Jurkat, Clone E6-1 (cell line): ENCODE results near the gene ENDOU.

Experiments used
- DNase-seq: peaks from one replicate; pipeline ENCODE4 v3.0.0-alpha.2; 2011; ENCODE audit warnings: low read depth, low spot score
- H3K4me3 ChIP-seq: 2 replicates; pipeline ENCODE4 v1.5.1; 2011; ENCODE audit warnings: mild to moderate bottlenecking, low read length, control low read depth, moderate library complexity

ENDOU gene

GRCh38 chr12:47758834-47759690 lies 33.8 kb upstream of the ENDOU start, which contains the start of gene RAPGEF3:
RAPGEF3 (minus strand) TSS chr12:47758880; CDS start chr12:47758556, 324 bp downstream.
- DNase-seq: peak; percentile 42
- H3K4me3 ChIP-seq: peak within 1 kb of the TSS; percentile 65

- no peak for DNase-seq
- H3K4me3 ChIP-seq: peak overlapping the region; percentile 65
Observed at GRCh38 chr12:47758584-47758833, 33.2 kb upstream of the ENDOU start.

- no peak for DNase-seq
- no peak overlapping the region; the same call in 1 of the 2 replicates for H3K4me3 ChIP-seq
Observed at GRCh38 chr12:47757840-47758583, 32.7 kb upstream of the ENDOU start.

GRCh38 chr12:47757364-47757839 lies 32.1 kb upstream of the ENDOU start:
- DNase-seq: no peak
- no peak overlapping the region for H3K4me3 ChIP-seq

GRCh38 chr12:47755655-47756562 lies 30.6 kb upstream of the ENDOU start:
- DNase-seq: no peak
- no peak overlapping the region for H3K4me3 ChIP-seq

- H3K4me3 ChIP-seq: no peak overlapping the region
Observed at GRCh38 chr12:47754881-47755280, 29.6 kb upstream of the ENDOU start.

GRCh38 chr12:47754126-47754525 lies 28.8 kb upstream of the ENDOU start:
- no peak for DNase-seq

More at GRCh38 chr12:47754881-47755280, 29.6 kb upstream of the ENDOU start:
- no peak for DNase-seq

GRCh38 chr12:47753021-47754001 lies 28.0 kb upstream of the ENDOU start:
- H3K4me3 ChIP-seq: no peak overlapping the region
- DNase-seq: no peak

More at GRCh38 chr12:47754126-47754525, 28.8 kb upstream of the ENDOU start:
- H3K4me3 ChIP-seq: no peak overlapping the region

GRCh38 chr12:47752552-47752951 lies 27.3 kb upstream of the ENDOU start:
- DNase-seq: no peak
- no peak overlapping the region for H3K4me3 ChIP-seq

- DNase-seq: no peak
- no peak overlapping the region for H3K4me3 ChIP-seq
Observed at GRCh38 chr12:47752121-47752520, 26.8 kb upstream of the ENDOU start.

- no peak overlapping the region for H3K4me3 ChIP-seq
- no peak for DNase-seq
Observed at GRCh38 chr12:47751561-47751960, 26.3 kb upstream of the ENDOU start.

- no peak for DNase-seq
Observed at GRCh38 chr12:47750916-47751470, 25.7 kb upstream of the ENDOU start.

GRCh38 chr12:47750229-47750798 lies 25.0 kb upstream of the ENDOU start:
- DNase-seq: no peak
- H3K4me3 ChIP-seq: no peak overlapping the region

More at GRCh38 chr12:47750916-47751470, 25.7 kb upstream of the ENDOU start:
- no peak overlapping the region for H3K4me3 ChIP-seq

- DNase-seq: no peak
- H3K4me3 ChIP-seq: no peak overlapping the region
Observed at GRCh38 chr12:47748899-47749298, 23.6 kb upstream of the ENDOU start.

GRCh38 chr12:47748507-47748828 lies 23.2 kb upstream of the ENDOU start:
- no peak for DNase-seq
- H3K4me3 ChIP-seq: no peak overlapping the region

GRCh38 chr12:47747596-47748506 lies 22.6 kb upstream of the ENDOU start:
- no peak overlapping the region for H3K4me3 ChIP-seq
- DNase-seq: no peak

GRCh38 chr12:47747126-47747525 lies 21.8 kb upstream of the ENDOU start:
- no peak overlapping the region for H3K4me3 ChIP-seq

More at GRCh38 chr12:47747126-47747525, 21.8 kb upstream of the ENDOU start:
- DNase-seq: no peak
